ENCODE measurements around the gene SEH1L. TPM values are rescaled to one million over a fixed set of nuclear protein-coding genes. Genes with fewer than 3 reads are reported as not detected.
A peak's percentile ranks its signal among the peaks of the same experiment; 100 is the strongest.

Gene SEH1L
- total and polyA plus RNA-seq, 3 experiments from 2014 or later: 25.9 to 141 (median 132) TPM

GRCh38 chr18:12998332-12999060 is 50.7 kb downstream of the SEH1L start:
- Histone ChIP-seq H3K27me3 (ENCODE audit: insufficient read depth, low read length, poor library complexity, severe bottlenecking) (no peaks in the 10 kb centered on the region), H3K27ac (ENCODE audit: low read depth, low read length) (no peak overlapping the region), H3K4me3 (ENCODE audit: low read length) (no peak overlapping the region), H3K4me1 (ENCODE audit: insufficient read depth, low read length) (peaks cover 29% of the 10 kb centered on the region), H3K36me3 (ENCODE audit: insufficient read depth, low read length) (peaks cover 7% of the 10 kb centered on the region), H3K9me3 (ENCODE audit: low read length) (no peaks in the 10 kb centered on the region)
- Mint-ChIP-seq H3K4me1 (peaks cover 0 to 17% (median 7%) of the 10 kb centered on the region in 3 donors), H3K9me3 (no peaks in the 10 kb centered on the region), H3K27me3 (no peaks in the 10 kb centered on the region), H3K4me3 (peak overlapping the region in 1 of 7 donors; percentile 1), H3K27ac (peak overlapping the region in 4 of 8 donors; percentile 5 to 94 (median 43)), H3K36me3 (peaks cover 0 to 20% (median 2%) of the 10 kb centered on the region in 3 donors)
- ChIA-PET CTCF (interaction anchor here (1.2 kb wide), 1 partner anchor 10 kb away, joined by 3 read pairs; no protein-coding TSS in a partner anchor), POLR2A (no interaction called here)
- no peak for DNase-seq

GRCh38 chr18:13003466-13003896 is 55.7 kb downstream of the SEH1L start:
- no peak overlapping the region for H3K27ac Mint-ChIP-seq
- Histone ChIP-seq H3K9me3 (ENCODE audit: low read length) (no peaks in the 10 kb centered on the region), H3K27me3 (ENCODE audit: insufficient read depth, low read length, poor library complexity, severe bottlenecking) (no peaks in the 10 kb centered on the region), H3K4me3 (ENCODE audit: low read length) (no peak overlapping the region), H3K36me3 (ENCODE audit: insufficient read depth, low read length) (peaks cover 7% of the 10 kb centered on the region), H3K27ac (ENCODE audit: low read depth, low read length) (no peak overlapping the region), H3K4me1 (ENCODE audit: insufficient read depth, low read length) (peaks cover 4% of the 10 kb centered on the region)
- peaks cover 0 to 45% (median 13%) of the 10 kb centered on the region in 3 donors for H3K36me3 Mint-ChIP-seq
- CTCF ChIA-PET: no interaction called here
- H3K4me1 Mint-ChIP-seq: peaks cover 16 to 22% (median 18%) of the 10 kb centered on the region in 3 donors
- POLR2A ChIA-PET: no interaction called here
- DNase-seq: no peak
- no peak overlapping the region for H3K4me3 Mint-ChIP-seq
- no peaks in the 10 kb centered on the region for H3K9me3 Mint-ChIP-seq
- H3K27me3 Mint-ChIP-seq: no peaks in the 10 kb centered on the region

GRCh38 chr18:13004396-13004795 is 56.6 kb downstream of the SEH1L start:
- Histone ChIP-seq H3K9me3 (ENCODE audit: low read length) (no peaks in the 10 kb centered on the region), H3K27me3 (ENCODE audit: insufficient read depth, low read length, poor library complexity, severe bottlenecking) (no peaks in the 10 kb centered on the region), H3K27ac (ENCODE audit: low read depth, low read length) (no peak overlapping the region), H3K4me1 (ENCODE audit: insufficient read depth, low read length) (no peaks in the 10 kb centered on the region), H3K36me3 (ENCODE audit: insufficient read depth, low read length) (peaks cover 7% of the 10 kb centered on the region), H3K4me3 (ENCODE audit: low read length) (no peak overlapping the region)
- H3K36me3 Mint-ChIP-seq: peaks cover 0 to 53% (median 15%) of the 10 kb centered on the region in 3 donors
- H3K4me1 Mint-ChIP-seq: peaks cover 10 to 21% (median 16%) of the 10 kb centered on the region in 3 donors
- DNase-seq: no peak
- H3K27me3 Mint-ChIP-seq: no peaks in the 10 kb centered on the region
- POLR2A ChIA-PET: no interaction called here
- no peak overlapping the region for H3K4me3 Mint-ChIP-seq
- CTCF ChIA-PET: interaction anchor here (1.4 kb wide), 1 partner anchor 156 kb away, joined by 3 read pairs; no protein-coding TSS in a partner anchor
- H3K9me3 Mint-ChIP-seq: no peaks in the 10 kb centered on the region
- H3K27ac Mint-ChIP-seq: no peak overlapping the region

- Histone ChIP-seq H3K27ac (ENCODE audit: low read depth, low read length) (no peak overlapping the region), H3K4me3 (ENCODE audit: low read length) (no peak overlapping the region), H3K9me3 (ENCODE audit: low read length) (no peaks in the 10 kb centered on the region), H3K36me3 (ENCODE audit: insufficient read depth, low read length) (peaks cover 7% of the 10 kb centered on the region), H3K4me1 (ENCODE audit: insufficient read depth, low read length) (no peaks in the 10 kb centered on the region), H3K27me3 (ENCODE audit: insufficient read depth, low read length, poor library complexity, severe bottlenecking) (no peaks in the 10 kb centered on the region)
- Mint-ChIP-seq H3K4me3 (no peak overlapping the region), H3K27me3 (no peaks in the 10 kb centered on the region), H3K36me3 (peaks cover 0 to 55% (median 15%) of the 10 kb centered on the region in 3 donors), H3K27ac (peak overlapping the region in 1 of 8 donors; percentile 51), H3K4me1 (peaks cover 6 to 16% (median 15%) of the 10 kb centered on the region in 3 donors), H3K9me3 (no peaks in the 10 kb centered on the region)
- DNase-seq: no peak
- ChIA-PET CTCF (interaction anchor here (1.4 kb wide), 1 partner anchor 155 kb away, joined by 3 read pairs; no protein-coding TSS in a partner anchor), POLR2A (no interaction called here)
These were observed 57.5 kb downstream of the SEH1L start for GRCh38 chr18:13005289-13005688.

GRCh38 chr18:13006531-13007247 is 58.9 kb downstream of the SEH1L start:
- H3K27me3 Mint-ChIP-seq: no peaks in the 10 kb centered on the region
- Histone ChIP-seq H3K36me3 (ENCODE audit: insufficient read depth, low read length) (peaks cover 5% of the 10 kb centered on the region), H3K4me1 (ENCODE audit: insufficient read depth, low read length) (no peaks in the 10 kb centered on the region), H3K27ac (ENCODE audit: low read depth, low read length) (no peak overlapping the region), H3K4me3 (ENCODE audit: low read length) (no peak overlapping the region), H3K9me3 (ENCODE audit: low read length) (no peaks in the 10 kb centered on the region), H3K27me3 (ENCODE audit: insufficient read depth, low read length, poor library complexity, severe bottlenecking) (no peaks in the 10 kb centered on the region)
- CTCF ChIA-PET: interaction anchor here (0.9 kb wide), 1 partner anchor 8 kb away, joined by 3 read pairs; no protein-coding TSS in a partner anchor
- peak overlapping the region in 6 of 8 donors; percentile 6 to 87 (median 36) for H3K27ac Mint-ChIP-seq
- POLR2A ChIA-PET: no interaction called here
- peaks cover 0 to 60% (median 15%) of the 10 kb centered on the region in 3 donors for H3K36me3 Mint-ChIP-seq
- no peak for DNase-seq
- no peaks in the 10 kb centered on the region for H3K9me3 Mint-ChIP-seq
- peaks cover 6 to 16% (median 15%) of the 10 kb centered on the region in 3 donors for H3K4me1 Mint-ChIP-seq
- no peak overlapping the region for H3K4me3 Mint-ChIP-seq

GRCh38 chr18:13007248-13007560 is 59.4 kb downstream of the SEH1L start:
- Mint-ChIP-seq H3K4me3 (no peak overlapping the region), H3K36me3 (peaks cover 0 to 65% (median 17%) of the 10 kb centered on the region in 3 donors), H3K9me3 (no peaks in the 10 kb centered on the region), H3K27ac (peak overlapping the region in 6 of 8 donors; percentile 6 to 87 (median 55)), H3K27me3 (no peaks in the 10 kb centered on the region), H3K4me1 (peaks cover 6 to 16% (median 15%) of the 10 kb centered on the region in 3 donors)
- no peak for DNase-seq
- no peak overlapping the region for H3K4me3 ChIP-seq (ENCODE audit: low read length)
- H3K36me3 ChIP-seq (ENCODE audit: insufficient read depth, low read length): peaks cover 9% of the 10 kb centered on the region
- H3K27me3 ChIP-seq (ENCODE audit: insufficient read depth, low read length, poor library complexity, severe bottlenecking): no peaks in the 10 kb centered on the region
- POLR2A ChIA-PET: no interaction called here
- H3K27ac ChIP-seq (ENCODE audit: low read depth, low read length): no peak overlapping the region
- no peaks in the 10 kb centered on the region for H3K4me1 ChIP-seq (ENCODE audit: insufficient read depth, low read length)
- no peaks in the 10 kb centered on the region for H3K9me3 ChIP-seq (ENCODE audit: low read length)
- CTCF ChIA-PET: no interaction called here

GRCh38 chr18:13011719-13012118 is 63.9 kb downstream of the SEH1L start:
- H3K9me3 Mint-ChIP-seq: no peaks in the 10 kb centered on the region
- H3K9me3 ChIP-seq (ENCODE audit: low read length): no peaks in the 10 kb centered on the region
- H3K4me3 Mint-ChIP-seq: no peak overlapping the region
- H3K36me3 ChIP-seq (ENCODE audit: insufficient read depth, low read length): peaks cover 35% of the 10 kb centered on the region
- H3K4me1 Mint-ChIP-seq: peaks cover 2 to 12% (median 11%) of the 10 kb centered on the region in 3 donors
- POLR2A ChIA-PET: no interaction called here
- CTCF ChIA-PET: no interaction called here
- no peaks in the 10 kb centered on the region for H3K27me3 Mint-ChIP-seq
- DNase-seq: no peak
- H3K27ac ChIP-seq (ENCODE audit: low read depth, low read length): no peak overlapping the region
- H3K27ac Mint-ChIP-seq: peak overlapping the region in 2 of 8 donors; percentile 28 to 48
- H3K27me3 ChIP-seq (ENCODE audit: insufficient read depth, low read length, poor library complexity, severe bottlenecking): no peaks in the 10 kb centered on the region
- no peak overlapping the region for H3K4me3 ChIP-seq (ENCODE audit: low read length)
- no peaks in the 10 kb centered on the region for H3K4me1 ChIP-seq (ENCODE audit: insufficient read depth, low read length)
- peaks cover 10 to 94% (median 32%) of the 10 kb centered on the region in 3 donors for H3K36me3 Mint-ChIP-seq

- Mint-ChIP-seq H3K4me1 (peaks cover 0 to 12% (median 9%) of the 10 kb centered on the region in 3 donors), H3K27me3 (no peaks in the 10 kb centered on the region), H3K9me3 (no peaks in the 10 kb centered on the region), H3K27ac (no peak overlapping the region), H3K4me3 (no peak overlapping the region), H3K36me3 (peaks cover 11 to 89% (median 29%) of the 10 kb centered on the region in 3 donors)
- no peak for DNase-seq
- H3K36me3 ChIP-seq (ENCODE audit: insufficient read depth, low read length): peaks cover 53% of the 10 kb centered on the region
- POLR2A ChIA-PET: no interaction called here
- H3K27me3 ChIP-seq (ENCODE audit: insufficient read depth, low read length, poor library complexity, severe bottlenecking): no peaks in the 10 kb centered on the region
- no peaks in the 10 kb centered on the region for H3K9me3 ChIP-seq (ENCODE audit: low read length)
- H3K4me1 ChIP-seq (ENCODE audit: insufficient read depth, low read length): no peaks in the 10 kb centered on the region
- H3K4me3 ChIP-seq (ENCODE audit: low read length): no peak overlapping the region
- CTCF ChIA-PET: interaction anchor here (1.3 kb wide), 1 partner anchor 8 kb away, joined by 3 read pairs; no protein-coding TSS in a partner anchor
- H3K27ac ChIP-seq (ENCODE audit: low read depth, low read length): no peak overlapping the region
These were observed 66.4 kb downstream of the SEH1L start for GRCh38 chr18:13014232-13014631.

Data from CD8-positive, alpha-beta memory T cell (primary cell).